ENCODE results near the gene KIF1B. TPM values are rescaled to one million over a fixed set of nuclear protein-coding genes. Genes with fewer than 3 reads are reported as not detected.
A peak's percentile ranks its signal among the peaks of the same experiment; 100 is the strongest.

KIF1B gene
- total and polyA plus RNA-seq, 9 donors = 11.5 to 44.2 (median 37.2) TPM

DNA sequence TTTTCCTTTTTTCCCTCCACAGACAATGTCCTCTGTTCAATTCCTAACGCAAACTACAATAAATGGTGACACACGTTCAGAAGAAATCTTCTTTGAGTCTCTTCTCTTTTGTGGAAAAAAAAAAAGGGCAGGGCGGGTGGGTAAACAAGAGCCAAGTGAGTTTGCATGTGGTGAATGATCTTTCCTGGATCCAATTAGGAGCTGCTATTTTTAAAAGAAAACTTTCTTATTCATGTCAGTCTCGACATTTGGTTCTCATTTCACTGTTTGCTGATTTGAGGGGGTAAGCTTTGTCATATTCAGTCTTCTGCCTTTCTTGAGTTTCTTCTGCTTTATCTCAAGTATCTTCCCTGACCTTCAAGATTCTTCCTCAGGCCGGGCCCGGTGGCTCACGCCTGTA is 29.2 kb upstream of the KIF1B start:
- TF ChIP-seq POLR2A (IDR thresholded peaks at IDR 0.05) (no peak), EP300 (IDR thresholded peaks at IDR 0.05) (no peak)
- Histone ChIP-seq H3K36me3 (no peaks in the 10 kb centered on the region), H3K4me3 (no peak overlapping the region), H3K4me1 (ENCODE audit: insufficient read depth) (no peaks in the 10 kb centered on the region), H3K9me3 (no peaks in the 10 kb centered on the region), H3K27me3 (no peaks in the 10 kb centered on the region), H3K27ac (no peak overlapping the region)
- DNase-seq = no peak
- intact Hi-C loops (cut with DNase I) = no loop called here
- 86 to 90% (median 87%) methylated on average over 7 of the region's 7 CpGs for WGBS, 3 donors

DNA sequence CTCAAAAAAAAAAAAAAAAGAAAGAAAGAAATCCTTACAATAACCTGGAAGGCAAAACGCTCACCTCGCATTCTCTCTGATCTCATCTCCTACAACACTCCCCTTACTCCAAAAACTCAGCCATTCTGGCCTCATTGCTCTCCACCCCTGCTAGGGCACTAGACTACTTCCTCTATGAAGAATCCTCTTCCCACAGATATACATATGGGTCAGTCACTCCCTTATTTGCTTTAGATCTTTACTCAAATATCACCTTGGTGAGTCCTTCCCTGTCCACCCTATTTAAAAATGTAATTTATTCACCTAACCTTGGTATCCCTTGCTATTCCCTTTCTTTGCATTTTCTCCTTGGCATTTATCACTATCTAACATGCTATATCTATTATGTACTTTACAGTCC is 24.6 kb upstream of the KIF1B start:
- TF ChIP-seq, protein P1, sequence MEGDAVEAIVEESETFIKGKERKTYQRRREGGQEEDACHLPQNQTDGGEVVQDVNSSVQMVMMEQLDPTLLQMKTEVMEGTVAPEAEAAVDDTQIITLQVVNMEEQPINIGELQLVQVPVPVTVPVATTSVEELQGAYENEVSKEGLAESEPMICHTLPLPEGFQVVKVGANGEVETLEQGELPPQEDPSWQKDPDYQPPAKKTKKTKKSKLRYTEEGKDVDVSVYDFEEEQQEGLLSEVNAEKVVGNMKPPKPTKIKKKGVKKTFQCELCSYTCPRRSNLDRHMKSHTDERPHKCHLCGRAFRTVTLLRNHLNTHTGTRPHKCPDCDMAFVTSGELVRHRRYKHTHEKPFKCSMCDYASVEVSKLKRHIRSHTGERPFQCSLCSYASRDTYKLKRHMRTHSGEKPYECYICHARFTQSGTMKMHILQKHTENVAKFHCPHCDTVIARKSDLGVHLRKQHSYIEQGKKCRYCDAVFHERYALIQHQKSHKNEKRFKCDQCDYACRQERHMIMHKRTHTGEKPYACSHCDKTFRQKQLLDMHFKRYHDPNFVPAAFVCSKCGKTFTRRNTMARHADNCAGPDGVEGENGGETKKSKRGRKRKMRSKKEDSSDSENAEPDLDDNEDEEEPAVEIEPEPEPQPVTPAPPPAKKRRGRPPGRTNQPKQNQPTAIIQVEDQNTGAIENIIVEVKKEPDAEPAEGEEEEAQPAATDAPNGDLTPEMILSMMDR (IDR thresholded peaks at IDR 0.05) = no peak
- TF ChIP-seq POLR2A (IDR thresholded peaks at IDR 0.05) (no peak), EP300 (IDR thresholded peaks at IDR 0.05) (no peak)
- H3K9me3 ChIP-seq = no peaks in the 10 kb centered on the region
- H3K4me1 ChIP-seq (ENCODE audit: insufficient read depth) = no peaks in the 10 kb centered on the region
- H3K27ac ChIP-seq = no peak overlapping the region
- no peak for DNase-seq
- no peak overlapping the region for H3K4me3 ChIP-seq
- intact Hi-C loops (cut with DNase I) = no loop called here
- no peaks in the 10 kb centered on the region for H3K27me3 ChIP-seq
- 86 to 95% (median 89%) methylated on average over 2 of the region's 2 CpGs for WGBS, 3 donors
- H3K36me3 ChIP-seq = no peaks in the 10 kb centered on the region

DNA sequence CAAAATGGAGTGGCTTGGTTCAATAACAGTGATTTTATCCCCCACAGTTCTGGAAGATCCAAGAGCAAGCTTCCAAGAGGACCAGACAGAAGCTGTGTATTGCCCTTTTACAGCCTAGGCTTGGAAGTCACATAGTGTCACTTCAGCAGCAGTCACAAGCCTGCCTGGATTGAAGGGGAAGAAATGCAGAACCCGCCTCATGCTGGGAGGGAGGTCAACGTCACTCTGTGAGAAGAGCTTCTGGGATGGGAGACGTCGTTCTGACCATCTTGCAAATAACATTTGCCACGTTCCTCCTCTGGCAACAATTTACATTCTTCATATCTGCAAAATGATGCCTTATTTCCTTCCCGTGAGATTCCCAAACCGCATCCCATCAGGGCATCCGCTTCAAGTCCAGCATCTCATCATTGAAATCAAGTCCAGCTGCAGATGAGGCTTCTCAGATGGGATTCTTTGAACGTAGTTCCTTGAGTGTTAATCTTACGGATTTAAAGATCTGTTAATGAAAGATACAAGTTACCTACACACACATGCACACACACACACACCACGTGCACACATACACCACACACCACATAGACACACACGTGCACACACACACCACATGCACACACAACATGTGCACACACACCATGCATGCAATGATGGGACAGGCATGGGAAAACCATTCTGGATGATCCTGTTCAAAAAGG is 23.9 kb upstream of the KIF1B start:
- no peak overlapping the region for H3K4me3 ChIP-seq
- H3K27ac ChIP-seq = no peak overlapping the region
- DNase-seq = peak in 1 of 5 donors; percentile 7
- TF ChIP-seq EP300 (IDR thresholded peaks at IDR 0.05) (no peak), POLR2A (IDR thresholded peaks at IDR 0.05) (no peak)
- TF ChIP-seq, protein P1 (IDR thresholded peaks at IDR 0.05) = no peak
- no peaks in the 10 kb centered on the region for H3K36me3 ChIP-seq
- H3K4me1 ChIP-seq (ENCODE audit: insufficient read depth) = no peaks in the 10 kb centered on the region
- 80 to 85% (median 80%) methylated on average over 12 of the region's 12 CpGs for WGBS, 3 donors
- no peaks in the 10 kb centered on the region for H3K9me3 ChIP-seq
- H3K27me3 ChIP-seq = no peaks in the 10 kb centered on the region
- intact Hi-C loops (cut with DNase I) = no loop called here

DNA sequence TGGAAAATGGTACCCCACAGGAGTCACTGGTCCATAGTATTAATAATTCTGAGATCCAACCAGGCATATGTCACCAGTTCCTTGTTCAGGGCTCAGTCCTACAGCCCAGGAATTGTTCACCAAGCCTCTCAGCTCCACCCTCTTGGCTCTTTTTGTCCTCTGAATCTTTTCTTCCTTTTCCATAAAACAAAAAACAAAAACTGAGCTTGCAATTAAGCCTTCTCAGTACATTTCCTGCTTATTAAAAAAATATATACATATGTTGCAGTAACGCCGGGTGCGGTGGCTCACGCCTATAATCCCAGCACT is 23.4 kb upstream of the KIF1B start:
- Histone ChIP-seq H3K27ac (no peak overlapping the region), H3K9me3 (no peaks in the 10 kb centered on the region), H3K36me3 (no peaks in the 10 kb centered on the region), H3K27me3 (no peaks in the 10 kb centered on the region), H3K4me1 (ENCODE audit: insufficient read depth) (no peaks in the 10 kb centered on the region), H3K4me3 (no peak overlapping the region)
- WGBS, 3 donors = 94 to 97% (median 97%) methylated on average over 4 of the region's 4 CpGs
- no peak for DNase-seq
- intact Hi-C loops (cut with DNase I) = no loop called here
- TF ChIP-seq POLR2A (IDR thresholded peaks at IDR 0.05) (no peak), EP300 (IDR thresholded peaks at IDR 0.05) (no peak)
- TF ChIP-seq, protein P1 (IDR thresholded peaks at IDR 0.05) = no peak

DNA sequence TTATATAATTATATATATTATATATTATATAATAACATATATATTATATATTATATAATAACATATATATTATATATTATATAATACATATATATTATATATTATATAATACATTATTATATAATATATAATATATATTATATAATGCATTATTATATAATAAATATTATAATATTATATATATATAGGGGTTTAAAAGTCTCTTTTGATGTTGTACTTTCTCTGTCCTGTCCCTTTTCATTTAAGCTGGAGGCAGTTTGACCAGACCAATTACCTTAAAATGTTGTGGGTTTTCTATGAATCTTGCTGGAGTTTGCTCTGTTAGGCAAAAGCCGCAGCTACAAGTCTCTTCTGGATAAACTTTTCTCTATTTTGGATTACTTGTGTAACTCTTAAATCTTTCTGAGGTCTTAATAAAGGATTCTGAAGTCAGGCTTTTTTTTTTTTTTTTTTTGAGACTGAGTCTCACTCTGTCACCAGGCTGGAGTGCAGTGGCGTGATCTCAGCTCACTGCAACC is 22.2 kb upstream of the KIF1B start:
- WGBS, 3 donors = 95 to 99% (median 97%) methylated on average over 2 of the region's 2 CpGs
- Histone ChIP-seq H3K9me3 (no peaks in the 10 kb centered on the region), H3K36me3 (no peaks in the 10 kb centered on the region), H3K27me3 (no peaks in the 10 kb centered on the region), H3K4me3 (no peak overlapping the region), H3K27ac (no peak overlapping the region), H3K4me1 (ENCODE audit: insufficient read depth) (no peaks in the 10 kb centered on the region)
- TF ChIP-seq POLR2A (IDR thresholded peaks at IDR 0.05) (no peak), EP300 (IDR thresholded peaks at IDR 0.05) (no peak)
- TF ChIP-seq, protein P1 (IDR thresholded peaks at IDR 0.05) = no peak
- intact Hi-C loops (cut with DNase I) = no loop called here
- DNase-seq = no peak
